GM23248 (cell line): ENCODE measurements around the gene PLAC1.

Experiments used
- EZH2 ChIP-seq: fragments of 200-600 bp; sonication (generic); IDR thresholded peaks from 2 replicates; pipeline ENCODE4 v1.6.1; 2018; ENCODE audit warnings: antibody characterized with exemption, mild to moderate bottlenecking; ENCODE audit not compliant: insufficient read depth, poor library complexity, severe bottlenecking
- EZH2phosphoT487 ChIP-seq: fragments of 200-600 bp; sonication (generic); IDR thresholded peaks from 2 replicates; pipeline ENCODE4 v1.6.1; 2018; ENCODE audit warnings: antibody characterized with exemption, moderate library complexity, mild to moderate bottlenecking, low read depth; ENCODE audit not compliant: insufficient read depth

GRCh38 chrX:134600714-134601113 is 57.6 kb downstream of the PLAC1 start:
- TF ChIP-seq EZH2 (no peak), EZH2phosphoT487 (no peak)
